Measurements from ENCODE around the gene PCSK6.

DNA sequence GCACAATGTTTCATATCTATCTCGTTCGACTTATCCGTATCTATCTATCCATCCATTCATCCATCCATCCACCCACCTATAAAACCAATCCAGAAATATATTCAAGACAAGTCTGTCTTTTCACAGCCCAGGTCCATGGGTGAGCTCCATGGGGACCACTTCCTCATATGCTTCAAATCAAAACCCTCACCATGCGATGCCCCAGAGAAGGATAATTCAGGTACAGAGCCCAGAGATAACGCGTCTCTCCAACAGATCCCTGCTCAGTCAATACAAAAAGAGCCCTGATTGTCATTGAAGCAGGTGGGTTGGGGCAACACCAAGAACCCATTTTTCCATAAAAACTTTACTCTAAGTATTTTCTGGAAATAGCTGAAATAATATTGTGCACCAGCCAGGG is 47.2 kb downstream of the PCSK6 start:
- TF ChIP-seq EZH2phosphoT487 (conservative IDR thresholded peaks at IDR 0.05; ENCODE audit: low read length): no peak
- TF ChIP-seq, protein P1, sequence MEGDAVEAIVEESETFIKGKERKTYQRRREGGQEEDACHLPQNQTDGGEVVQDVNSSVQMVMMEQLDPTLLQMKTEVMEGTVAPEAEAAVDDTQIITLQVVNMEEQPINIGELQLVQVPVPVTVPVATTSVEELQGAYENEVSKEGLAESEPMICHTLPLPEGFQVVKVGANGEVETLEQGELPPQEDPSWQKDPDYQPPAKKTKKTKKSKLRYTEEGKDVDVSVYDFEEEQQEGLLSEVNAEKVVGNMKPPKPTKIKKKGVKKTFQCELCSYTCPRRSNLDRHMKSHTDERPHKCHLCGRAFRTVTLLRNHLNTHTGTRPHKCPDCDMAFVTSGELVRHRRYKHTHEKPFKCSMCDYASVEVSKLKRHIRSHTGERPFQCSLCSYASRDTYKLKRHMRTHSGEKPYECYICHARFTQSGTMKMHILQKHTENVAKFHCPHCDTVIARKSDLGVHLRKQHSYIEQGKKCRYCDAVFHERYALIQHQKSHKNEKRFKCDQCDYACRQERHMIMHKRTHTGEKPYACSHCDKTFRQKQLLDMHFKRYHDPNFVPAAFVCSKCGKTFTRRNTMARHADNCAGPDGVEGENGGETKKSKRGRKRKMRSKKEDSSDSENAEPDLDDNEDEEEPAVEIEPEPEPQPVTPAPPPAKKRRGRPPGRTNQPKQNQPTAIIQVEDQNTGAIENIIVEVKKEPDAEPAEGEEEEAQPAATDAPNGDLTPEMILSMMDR (IDR thresholded peaks at IDR 0.05; ENCODE audit: insufficient read depth, low read length, poor library complexity, severe bottlenecking): no peak
